ENCODE results near the gene UNKL.

Gene UNKL

GRCh38 chr16:1322407-1322806 lies 92.1 kb downstream of the UNKL start:
- no peak for DNase-seq

GRCh38 chr16:1320658-1321240 lies 93.8 kb downstream of the UNKL start:
- no peak for DNase-seq

GRCh38 chr16:1320097-1320496 lies 94.4 kb downstream of the UNKL start:
- no peak for DNase-seq

- no peak for DNase-seq
Observed at GRCh38 chr16:1319041-1319440, 95.5 kb downstream of the UNKL start.

GRCh38 chr16:1318268-1318545 lies 96.3 kb downstream of the UNKL start:
- DNase-seq: no peak

- DNase-seq: no peak
Observed at GRCh38 chr16:1317479-1318267, 96.8 kb downstream of the UNKL start.

- no peak for DNase-seq
Observed at GRCh38 chr16:1316033-1316405, 98.5 kb downstream of the UNKL start.

- no peak for DNase-seq
Observed at GRCh38 chr16:1315081-1316032, 99.1 kb downstream of the UNKL start.

- no peak for DNase-seq
Observed at GRCh38 chr16:1314399-1315068, 100.0 kb downstream of the UNKL start.

GRCh38 chr16:1313721-1314369 lies 100.7 kb downstream of the UNKL start:
- DNase-seq: no peak

All from T-helper 9 cell (primary cell).